Trophoblast cell (in vitro differentiated cells and primary cell): ENCODE results near the gene CFAP58.

Experiments
- DNase-seq, 2 donors: peaks; one replicate each; pipeline ENCODE4 v3.0.0-alpha.2; 2016
- H2AFZ ChIP-seq: 2 replicates; pipeline ENCODE4 v1.6.1; 2013; ENCODE audit warnings: low read length, moderate library complexity, mild to moderate bottlenecking; ENCODE audit not compliant: insufficient read depth, poor library complexity
- H2AK5ac ChIP-seq: 2 replicates; pipeline ENCODE4 v1.6.1; 2013; ENCODE audit warnings: mild to moderate bottlenecking, low read length
- H2BK120ac ChIP-seq: 2 replicates; pipeline ENCODE4 v1.6.1; 2013; ENCODE audit warnings: low read length, mild to moderate bottlenecking, moderate library complexity; ENCODE audit not compliant: insufficient read depth, poor library complexity
- H2BK12ac ChIP-seq: 2 replicates; pipeline ENCODE4 v1.6.1; 2013; ENCODE audit warnings: mild to moderate bottlenecking, low read length, moderate library complexity
- H2BK5ac ChIP-seq: 2 replicates; pipeline ENCODE4 v1.6.1; 2013; ENCODE audit warnings: low read length, low read depth, moderate library complexity, mild to moderate bottlenecking; ENCODE audit not compliant: poor library complexity
- H3K14ac ChIP-seq: 2 replicates; pipeline ENCODE4 v1.6.1; 2013; ENCODE audit warnings: mild to moderate bottlenecking, low read length
- H3K18ac ChIP-seq: 2 replicates; pipeline ENCODE4 v1.6.1; 2013; ENCODE audit warnings: mild to moderate bottlenecking, low read length
- H3K23ac ChIP-seq: 2 replicates; pipeline ENCODE4 v1.6.1; 2013; ENCODE audit warnings: low read length
- H3K27ac ChIP-seq: 2 replicates; pipeline ENCODE4 v1.5.1; 2013; ENCODE audit warnings: low read depth, mild to moderate bottlenecking, inconsistent platforms, low read length, moderate library complexity
- H3K27me3 ChIP-seq: 2 replicates; pipeline ENCODE4 v1.6.1; 2013; ENCODE audit warnings: inconsistent platforms, mild to moderate bottlenecking, low read length, moderate library complexity; ENCODE audit not compliant: insufficient read depth
- H3K36me3 ChIP-seq, 2 experiments: 1 replicate in 1 of 2; 2 replicates in 1 of 2; pipeline ENCODE4 v1.6.1; 2013; ENCODE audit warnings: low read length in 2 of 2, mild to moderate bottlenecking in 2 of 2, moderate library complexity in 1 of 2; ENCODE audit not compliant: insufficient read depth in 2 of 2, control insufficient read depth in 1 of 2
- H3K4ac ChIP-seq: 2 replicates; pipeline ENCODE4 v1.6.1; 2013; ENCODE audit warnings: low read depth, mild to moderate bottlenecking, low read length, moderate library complexity
- H3K4me1 ChIP-seq, 2 experiments: 1 replicate in 1 of 2; 2 replicates in 1 of 2; pipeline ENCODE4 v1.6.1; 2013; ENCODE audit warnings: low read length in 2 of 2, mild to moderate bottlenecking in 2 of 2, moderate library complexity in 1 of 2; ENCODE audit not compliant: insufficient read depth in 2 of 2, control insufficient read depth in 1 of 2
- H3K4me2 ChIP-seq: 2 replicates; pipeline ENCODE4 v1.6.1; 2013; ENCODE audit warnings: inconsistent platforms, mild to moderate bottlenecking, low read length, moderate library complexity
- H3K4me3 ChIP-seq: 2 replicates; pipeline ENCODE4 v1.5.1; 2013; ENCODE audit warnings: mild to moderate bottlenecking, low read depth, low read length, inconsistent platforms
- H3K79me1 ChIP-seq: one replicate; pipeline ENCODE4 v1.6.1; 2013; ENCODE audit warnings: low read length
- H3K79me2 ChIP-seq: 2 replicates; pipeline ENCODE4 v1.6.1; 2013; ENCODE audit warnings: low read length, mild to moderate bottlenecking; ENCODE audit not compliant: control insufficient read depth, insufficient read depth, poor library complexity
- H3K9ac ChIP-seq: 2 replicates; pipeline ENCODE4 v1.6.1; 2013; ENCODE audit warnings: mild to moderate bottlenecking, low read length
- H3K9me3 ChIP-seq: 2 replicates; pipeline ENCODE4 v1.6.1; 2013; ENCODE audit warnings: low read depth, mild to moderate bottlenecking, control low read depth, inconsistent platforms, low read length; ENCODE audit not compliant: insufficient read depth
- H4K12ac ChIP-seq: 2 replicates; pipeline ENCODE4 v1.6.1; 2013; ENCODE audit warnings: low read depth, mild to moderate bottlenecking, low read length, moderate library complexity
- H4K8ac ChIP-seq: 2 replicates; pipeline ENCODE4 v1.6.1; 2013; ENCODE audit warnings: low read depth, mild to moderate bottlenecking, low read length, moderate library complexity
- H4K91ac ChIP-seq: one replicate; pipeline ENCODE4 v1.6.1; 2013; ENCODE audit warnings: low read depth, mild to moderate bottlenecking, low read length, moderate library complexity
- WGBS: extraction: QIAGEN DNeasy Blood & Tissue Kit; methylation state at CpG from one replicate; pipeline ENCODE4 v1.1.7; 2013; ENCODE audit warnings: missing lambda C conversion rate; ENCODE audit not compliant: insufficient read length, insufficient coverage; ENCODE audit errors: extremely low coverage; 5-methylcytosine and 5-hydroxymethylcytosine counted together

The CFAP58 gene

GRCh38 chr10:104324221-104324686 lies 29.4 kb upstream of the CFAP58 start:
- no peak overlapping the region for H2AK5ac ChIP-seq
- no CpG with 5 or more reads among the region's 9 CpGs for WGBS
- H2BK5ac ChIP-seq: no peak overlapping the region

GRCh38 chr10:104324931-104325330 lies 28.7 kb upstream of the CFAP58 start:
- Histone ChIP-seq H2BK120ac (no peak overlapping the region), H3K4me1 (peaks cover 30 to 35% of the 10 kb centered on the region in 2 experiments), H3K4me2 (no peak overlapping the region), H3K27me3 (no peaks in the 10 kb centered on the region), H2AK5ac (no peak overlapping the region), H3K27ac (no peak overlapping the region), H2AFZ (no peak overlapping the region), H3K14ac (no peak overlapping the region), H3K4ac (peak overlapping the region; percentile 55), H3K79me1 (peaks cover 29% of the 10 kb centered on the region), H3K4me3 (no peak overlapping the region), H3K23ac (no peak overlapping the region), H2BK5ac (no peak overlapping the region), H3K9ac (no peak overlapping the region), H3K36me3 (peaks cover 6 to 9% of the 10 kb centered on the region in 2 experiments), H4K12ac (no peak overlapping the region), H2BK12ac (no peak overlapping the region), H4K8ac (no peak overlapping the region), H3K9me3 (no peaks in the 10 kb centered on the region), H3K18ac (no peak overlapping the region), H3K79me2 (peaks cover 30% of the 10 kb centered on the region), H4K91ac (no peak overlapping the region)
- DNase-seq: no peak
- WGBS: no CpG with 5 or more reads among the region's 10 CpGs

More at GRCh38 chr10:104324221-104324686, 29.4 kb upstream of the CFAP58 start:
- H3K9me3 ChIP-seq: no peaks in the 10 kb centered on the region
- H4K91ac ChIP-seq: no peak overlapping the region
- no peaks in the 10 kb centered on the region for H3K27me3 ChIP-seq
- peaks cover 6 to 9% of the 10 kb centered on the region in 2 experiments for H3K36me3 ChIP-seq
- H3K4ac ChIP-seq: no peak overlapping the region
- H3K4me2 ChIP-seq: no peak overlapping the region
- H3K23ac ChIP-seq: no peak overlapping the region
- H2BK120ac ChIP-seq: no peak overlapping the region
- H3K4me1 ChIP-seq: peaks cover 23 to 30% of the 10 kb centered on the region in 2 experiments
- peaks cover 22% of the 10 kb centered on the region for H3K79me1 ChIP-seq
- no peak overlapping the region for H2BK12ac ChIP-seq
- no peak overlapping the region for H3K9ac ChIP-seq
- H3K4me3 ChIP-seq: no peak overlapping the region
- H3K27ac ChIP-seq: no peak overlapping the region
- H3K79me2 ChIP-seq: peaks cover 30% of the 10 kb centered on the region
- no peak overlapping the region for H2AFZ ChIP-seq
- no peak overlapping the region for H4K12ac ChIP-seq
- no peak overlapping the region for H3K18ac ChIP-seq
- no peak for DNase-seq
- no peak overlapping the region for H3K14ac ChIP-seq
- no peak overlapping the region for H4K8ac ChIP-seq

GRCh38 chr10:104325436-104326435 lies 27.9 kb upstream of the CFAP58 start:
- H3K4me1 ChIP-seq: peaks cover 33 to 38% of the 10 kb centered on the region in 2 experiments
- H4K91ac ChIP-seq: no peak overlapping the region
- H2AK5ac ChIP-seq: no peak overlapping the region
- H3K4ac ChIP-seq: peak overlapping the region; percentile 66
- no peak overlapping the region for H2BK5ac ChIP-seq
- H2BK120ac ChIP-seq: no peak overlapping the region
- no peak for DNase-seq
- H3K14ac ChIP-seq: no peak overlapping the region
- H2AFZ ChIP-seq: peak overlapping the region; percentile 11
- peaks cover 30% of the 10 kb centered on the region for H3K79me2 ChIP-seq
- no peak overlapping the region for H4K12ac ChIP-seq
- H3K27me3 ChIP-seq: no peaks in the 10 kb centered on the region
- no peak overlapping the region for H3K27ac ChIP-seq
- H3K9ac ChIP-seq: no peak overlapping the region
- no peak overlapping the region for H3K4me3 ChIP-seq
- WGBS: no CpG with 5 or more reads among the region's 28 CpGs
- H3K9me3 ChIP-seq: no peaks in the 10 kb centered on the region
- H3K4me2 ChIP-seq: no peak overlapping the region
- no peak overlapping the region for H4K8ac ChIP-seq
- no peak overlapping the region for H3K23ac ChIP-seq
- H2BK12ac ChIP-seq: no peak overlapping the region
- peaks cover 32% of the 10 kb centered on the region for H3K79me1 ChIP-seq
- H3K36me3 ChIP-seq: peaks cover 6 to 9% of the 10 kb centered on the region in 2 experiments
- H3K18ac ChIP-seq: peak overlapping the region; percentile 31

GRCh38 chr10:104326991-104327610 lies 26.5 kb upstream of the CFAP58 start:
- H2BK12ac ChIP-seq: no peak overlapping the region
- H3K4me3 ChIP-seq: no peak overlapping the region
- no peak overlapping the region for H2BK5ac ChIP-seq
- H4K91ac ChIP-seq: peak overlapping the region; percentile 98
- peaks cover 29% of the 10 kb centered on the region for H3K79me2 ChIP-seq
- no CpG with 5 or more reads among the region's 9 CpGs for WGBS
- no peak overlapping the region for H3K23ac ChIP-seq
- peak overlapping the region; percentile 66 for H3K4ac ChIP-seq
- H3K79me1 ChIP-seq: peaks cover 42% of the 10 kb centered on the region
- peak overlapping the region; percentile 0 for H3K18ac ChIP-seq
- H3K14ac ChIP-seq: no peak overlapping the region
- H3K4me1 ChIP-seq: peaks cover 42 to 48% of the 10 kb centered on the region in 2 experiments
- no peak overlapping the region for H4K12ac ChIP-seq
- H2AK5ac ChIP-seq: peak overlapping the region; percentile 6
- no peak for DNase-seq
- H3K9ac ChIP-seq: no peak overlapping the region
- no peaks in the 10 kb centered on the region for H3K27me3 ChIP-seq
- H2BK120ac ChIP-seq: no peak overlapping the region
- H3K36me3 ChIP-seq: peaks cover 3 to 9% of the 10 kb centered on the region in 2 experiments
- H3K4me2 ChIP-seq: no peak overlapping the region
- no peak overlapping the region for H3K27ac ChIP-seq
- no peak overlapping the region for H2AFZ ChIP-seq
- H3K9me3 ChIP-seq: no peaks in the 10 kb centered on the region
- H4K8ac ChIP-seq: peak overlapping the region; percentile 6
